HG03575 (cell line): ENCODE results near the gene BOC.

Experiments
- ATAC-seq: cut with Tn5 transposase; IDR thresholded peaks from one replicate; pipeline ENCODE4 v1.9.1; 2021; ENCODE audit not compliant: unreplicated experiment, insufficient number of reproducible peaks, low FRiP score; ENCODE audit errors: extremely low read depth

BOC gene

GRCh38 chr3:113275929-113276750 is 64.8 kb downstream of the BOC start:
- ATAC-seq = peak; percentile 46

- no peak for ATAC-seq
These were observed 65.4 kb downstream of the BOC start for GRCh38 chr3:113276751-113277080.

- ATAC-seq = no peak
These were observed 66.1 kb downstream of the BOC start for GRCh38 chr3:113277414-113277813.

GRCh38 chr3:113277941-113278598 is 66.7 kb downstream of the BOC start:
- no peak for ATAC-seq

- no peak for ATAC-seq
These were observed 67.2 kb downstream of the BOC start for GRCh38 chr3:113278599-113278955.

GRCh38 chr3:113279686-113280085 is 68.3 kb downstream of the BOC start:
- ATAC-seq = no peak

GRCh38 chr3:113283306-113283705 is 71.9 kb downstream of the BOC start:
- ATAC-seq = no peak

- ATAC-seq = no peak
These were observed 73.2 kb downstream of the BOC start for GRCh38 chr3:113284453-113285050.

- ATAC-seq = no peak
These were observed 73.9 kb downstream of the BOC start for GRCh38 chr3:113285226-113285625.

GRCh38 chr3:113285741-113286140 is 74.4 kb downstream of the BOC start:
- no peak for ATAC-seq

- no peak for ATAC-seq
These were observed 75.2 kb downstream of the BOC start for GRCh38 chr3:113286524-113286923.

- ATAC-seq = no peak
These were observed 75.9 kb downstream of the BOC start for GRCh38 chr3:113287111-113287802.

- ATAC-seq = no peak
These were observed 76.7 kb downstream of the BOC start for GRCh38 chr3:113287803-113288648.

- no peak for ATAC-seq
These were observed 77.5 kb downstream of the BOC start for GRCh38 chr3:113288881-113289280.

- no peak for ATAC-seq
These were observed 80.2 kb downstream of the BOC start for GRCh38 chr3:113291572-113291971.

GRCh38 chr3:113292933-113293332 is 81.6 kb downstream of the BOC start:
- ATAC-seq = no peak

GRCh38 chr3:113293348-113293747 is 82.0 kb downstream of the BOC start:
- ATAC-seq = no peak

- ATAC-seq = no peak
These were observed 84.1 kb downstream of the BOC start for GRCh38 chr3:113295463-113295862.

GRCh38 chr3:113297287-113297686 is 85.9 kb downstream of the BOC start:
- ATAC-seq = no peak
